Measurements from ENCODE around the gene TMEM221.

Gene TMEM221

GRCh38 chr19:17390665-17391370 lies 57.6 kb downstream of the TMEM221 start:
- peak; percentile 99 for DNase-seq (ENCODE audit: low spot score)
- in situ Hi-C loops (cut with MboI; ENCODE audit: low pct_unique_long_range_greater_than_20kb, low sequenced_read_pairs, unreplicated experiment) = no loop called here
- peak; percentile 93 for TF ChIP-seq CTCF (IDR thresholded peaks at IDR 0.05; ENCODE audit: extremely low read depth, insufficient read depth, missing control alignments)

- in situ Hi-C loops (cut with MboI; ENCODE audit: low pct_unique_long_range_greater_than_20kb, low sequenced_read_pairs, unreplicated experiment) = loop anchor here (5.0 kb wide), 1 partner anchor 43 kb away; no protein-coding TSS in a partner anchor
- peak; percentile 25 for TF ChIP-seq CTCF (IDR thresholded peaks at IDR 0.05; ENCODE audit: extremely low read depth, insufficient read depth, missing control alignments)
- DNase-seq (ENCODE audit: low spot score) = no peak
Observed at GRCh38 chr19:17389957-17390664, 58.4 kb downstream of the TMEM221 start.

- in situ Hi-C loops (cut with MboI; ENCODE audit: low pct_unique_long_range_greater_than_20kb, low sequenced_read_pairs, unreplicated experiment) = loop anchor here (5.0 kb wide), 1 partner anchor 42 kb away; no protein-coding TSS in a partner anchor
- DNase-seq (ENCODE audit: low spot score) = no peak
- no peak for TF ChIP-seq CTCF (IDR thresholded peaks at IDR 0.05; ENCODE audit: extremely low read depth, insufficient read depth, missing control alignments)
Observed at GRCh38 chr19:17389288-17389687, 59.2 kb downstream of the TMEM221 start.

GRCh38 chr19:17385878-17386611 lies 62.4 kb downstream of the TMEM221 start:
- in situ Hi-C loops (cut with MboI; ENCODE audit: low pct_unique_long_range_greater_than_20kb, low sequenced_read_pairs, unreplicated experiment) = loop anchor here (5.0 kb wide), 1 partner anchor 39 kb away; no protein-coding TSS in a partner anchor
- DNase-seq (ENCODE audit: low spot score) = peak; percentile 80
- TF ChIP-seq CTCF (IDR thresholded peaks at IDR 0.05; ENCODE audit: extremely low read depth, insufficient read depth, missing control alignments) = peak; percentile 96

Measured in GM13977 (cell line).